ENCODE measurements around the gene PTPRN2.

Gene PTPRN2

GRCh38 chr7:158054611-158055010, 533.0 kb downstream of the PTPRN2 start:
- TF ChIP-seq CTCF (IDR thresholded peaks at IDR 0.05; ENCODE audit: low read depth, low read length, missing control alignments), result no peak
- no peak for DNase-seq (ENCODE audit: low read depth)
- H3K4me3 ChIP-seq (ENCODE audit: low read depth, low read length), result no peak overlapping the region

- no peak for DNase-seq (ENCODE audit: low read depth)
- no peak overlapping the region for H3K4me3 ChIP-seq (ENCODE audit: low read depth, low read length)
- no peak for TF ChIP-seq CTCF (IDR thresholded peaks at IDR 0.05; ENCODE audit: low read depth, low read length, missing control alignments)
Observed at GRCh38 chr7:158054081-158054480, 533.5 kb downstream of the PTPRN2 start.

- no peak overlapping the region for H3K4me3 ChIP-seq (ENCODE audit: low read depth, low read length)
- no peak for DNase-seq (ENCODE audit: low read depth)
- TF ChIP-seq CTCF (IDR thresholded peaks at IDR 0.05; ENCODE audit: low read depth, low read length, missing control alignments), result no peak
Observed at GRCh38 chr7:158053183-158053915, 534.3 kb downstream of the PTPRN2 start.

- H3K4me3 ChIP-seq (ENCODE audit: low read depth, low read length), result no peak overlapping the region
- no peak for DNase-seq (ENCODE audit: low read depth)
- TF ChIP-seq CTCF (IDR thresholded peaks at IDR 0.05; ENCODE audit: low read depth, low read length, missing control alignments), result no peak
Observed at GRCh38 chr7:158052381-158053060, 535.1 kb downstream of the PTPRN2 start.

GRCh38 chr7:158051776-158052175, 535.8 kb downstream of the PTPRN2 start:
- H3K4me3 ChIP-seq (ENCODE audit: low read depth, low read length), result no peak overlapping the region
- TF ChIP-seq CTCF (IDR thresholded peaks at IDR 0.05; ENCODE audit: low read depth, low read length, missing control alignments), result no peak
- DNase-seq (ENCODE audit: low read depth), result no peak

- no peak for TF ChIP-seq CTCF (IDR thresholded peaks at IDR 0.05; ENCODE audit: low read depth, low read length, missing control alignments)
- no peak overlapping the region for H3K4me3 ChIP-seq (ENCODE audit: low read depth, low read length)
- DNase-seq (ENCODE audit: low read depth), result no peak
Observed at GRCh38 chr7:158050978-158051651, 536.5 kb downstream of the PTPRN2 start.
